Measurements from ENCODE around the gene PADI2.

The PADI2 gene

GRCh38 chr1:17120962-17121837, 1.9 kb upstream of the PADI2 start:
- TF ChIP-seq EZH2 (IDR thresholded peaks at IDR 0.05), result no peak
- no peak for TF ChIP-seq FOXP2 (optimal IDR thresholded peaks at IDR 0.05; ENCODE audit: control extremely low read depth, extremely low read length, insufficient read depth)
- no peak for TF ChIP-seq POLR2AphosphoS5 (IDR thresholded peaks at IDR 0.05; ENCODE audit: borderline replicate concordance, low read depth, low read length)
- H3K36me3 ChIP-seq (ENCODE audit: insufficient read depth, low read length), result no peaks in the 10 kb centered on the region
- no peak overlapping the region for H3K4me3 ChIP-seq
- H3K9me3 ChIP-seq (ENCODE audit: low read depth, low read length), result no peaks in the 10 kb centered on the region
- DNase-seq (ENCODE audit: low read depth, low spot score), result no peak
- no peak overlapping the region for H3K9ac ChIP-seq (ENCODE audit: insufficient read length)
- peak overlapping the region; percentile 65 for H3K27ac ChIP-seq

GRCh38 chr1:17120481-17120877, 1.2 kb upstream of the PADI2 start:
- TF ChIP-seq POLR2AphosphoS5 (IDR thresholded peaks at IDR 0.05; ENCODE audit: borderline replicate concordance, low read depth, low read length) (no peak), EZH2 (IDR thresholded peaks at IDR 0.05) (no peak), FOXP2 (optimal IDR thresholded peaks at IDR 0.05; ENCODE audit: control extremely low read depth, extremely low read length, insufficient read depth) (no peak)
- no peak for DNase-seq (ENCODE audit: low read depth, low spot score)
- Histone ChIP-seq H3K4me3 (no peak overlapping the region), H3K9ac (ENCODE audit: insufficient read length) (no peak overlapping the region), H3K36me3 (ENCODE audit: insufficient read depth, low read length) (no peaks in the 10 kb centered on the region), H3K9me3 (ENCODE audit: low read depth, low read length) (no peaks in the 10 kb centered on the region), H3K27ac (no peak overlapping the region)

GRCh38 chr1:17119773-17120480, 676 bp upstream of the PADI2 start:
- TF ChIP-seq EZH2 (IDR thresholded peaks at IDR 0.05), result no peak
- no peak for TF ChIP-seq POLR2AphosphoS5 (IDR thresholded peaks at IDR 0.05; ENCODE audit: borderline replicate concordance, low read depth, low read length)
- TF ChIP-seq FOXP2 (optimal IDR thresholded peaks at IDR 0.05; ENCODE audit: control extremely low read depth, extremely low read length, insufficient read depth), result no peak
- H3K9me3 ChIP-seq (ENCODE audit: low read depth, low read length), result no peaks in the 10 kb centered on the region
- no peak overlapping the region for H3K9ac ChIP-seq (ENCODE audit: insufficient read length)
- H3K4me3 ChIP-seq, result peak overlapping the region; percentile 76
- H3K36me3 ChIP-seq (ENCODE audit: insufficient read depth, low read length), result no peaks in the 10 kb centered on the region
- DNase-seq (ENCODE audit: low read depth, low spot score), result no peak
- no peak overlapping the region for H3K27ac ChIP-seq

GRCh38 chr1:17118706-17119075, 560 bp downstream of the PADI2 start:
- H3K9ac ChIP-seq (ENCODE audit: insufficient read length), result peak overlapping the region; percentile 12
- peak overlapping the region; percentile 76 for H3K4me3 ChIP-seq

GRCh38 chr1:17118268-17118667, 983 bp downstream of the PADI2 start:
- H3K36me3 ChIP-seq (ENCODE audit: insufficient read depth, low read length), result no peaks in the 10 kb centered on the region
- peak overlapping the region; percentile 76 for H3K4me3 ChIP-seq
- peak overlapping the region; percentile 12 for H3K9ac ChIP-seq (ENCODE audit: insufficient read length)
- H3K9me3 ChIP-seq (ENCODE audit: low read depth, low read length), result no peaks in the 10 kb centered on the region
- H3K27ac ChIP-seq, result no peak overlapping the region
- DNase-seq (ENCODE audit: low read depth, low spot score), result no peak
- TF ChIP-seq EZH2 (IDR thresholded peaks at IDR 0.05), result no peak
- TF ChIP-seq FOXP2 (optimal IDR thresholded peaks at IDR 0.05; ENCODE audit: control extremely low read depth, extremely low read length, insufficient read depth), result no peak
- no peak for TF ChIP-seq POLR2AphosphoS5 (IDR thresholded peaks at IDR 0.05; ENCODE audit: borderline replicate concordance, low read depth, low read length)

More at GRCh38 chr1:17118706-17119075, 560 bp downstream of the PADI2 start:
- TF ChIP-seq EZH2 (IDR thresholded peaks at IDR 0.05) (no peak), FOXP2 (optimal IDR thresholded peaks at IDR 0.05; ENCODE audit: control extremely low read depth, extremely low read length, insufficient read depth) (no peak), POLR2AphosphoS5 (IDR thresholded peaks at IDR 0.05; ENCODE audit: borderline replicate concordance, low read depth, low read length) (no peak)
- Histone ChIP-seq H3K36me3 (ENCODE audit: insufficient read depth, low read length) (no peaks in the 10 kb centered on the region), H3K27ac (no peak overlapping the region), H3K9me3 (ENCODE audit: low read depth, low read length) (no peaks in the 10 kb centered on the region)
- no peak for DNase-seq (ENCODE audit: low read depth, low spot score)

GRCh38 chr1:17117451-17118265, 1.6 kb downstream of the PADI2 start:
- H3K9me3 ChIP-seq (ENCODE audit: low read depth, low read length), result no peaks in the 10 kb centered on the region
- H3K9ac ChIP-seq (ENCODE audit: insufficient read length), result no peak overlapping the region
- H3K4me3 ChIP-seq, result no peak overlapping the region; the same call in 1 of the 2 replicates
- H3K27ac ChIP-seq, result no peak overlapping the region
- no peaks in the 10 kb centered on the region for H3K36me3 ChIP-seq (ENCODE audit: insufficient read depth, low read length)
- TF ChIP-seq EZH2 (IDR thresholded peaks at IDR 0.05) (no peak), FOXP2 (optimal IDR thresholded peaks at IDR 0.05; ENCODE audit: control extremely low read depth, extremely low read length, insufficient read depth) (no peak)
- no peak for DNase-seq (ENCODE audit: low read depth, low spot score)

GRCh38 chr1:17116643-17117042, 2.6 kb downstream of the PADI2 start:
- no peak for DNase-seq (ENCODE audit: low read depth, low spot score)
- no peak overlapping the region for H3K9ac ChIP-seq (ENCODE audit: insufficient read length)

GRCh38 chr1:17113963-17114362, 5.3 kb downstream of the PADI2 start:
- TF ChIP-seq FOXP2 (optimal IDR thresholded peaks at IDR 0.05; ENCODE audit: control extremely low read depth, extremely low read length, insufficient read depth), result no peak
- TF ChIP-seq POLR2AphosphoS5 (IDR thresholded peaks at IDR 0.05; ENCODE audit: borderline replicate concordance, low read depth, low read length), result no peak
- TF ChIP-seq EZH2 (IDR thresholded peaks at IDR 0.05), result no peak
- no peak for DNase-seq (ENCODE audit: low read depth, low spot score)
- Histone ChIP-seq H3K9ac (ENCODE audit: insufficient read length) (no peak overlapping the region), H3K27ac (no peak overlapping the region), H3K36me3 (ENCODE audit: insufficient read depth, low read length) (no peaks in the 10 kb centered on the region), H3K9me3 (ENCODE audit: low read depth, low read length) (no peaks in the 10 kb centered on the region), H3K4me3 (no peak overlapping the region)

More at GRCh38 chr1:17116643-17117042, 2.6 kb downstream of the PADI2 start:
- Histone ChIP-seq H3K4me3 (no peak overlapping the region), H3K9me3 (ENCODE audit: low read depth, low read length) (no peaks in the 10 kb centered on the region), H3K36me3 (ENCODE audit: insufficient read depth, low read length) (no peaks in the 10 kb centered on the region), H3K27ac (no peak overlapping the region)
- TF ChIP-seq POLR2AphosphoS5 (IDR thresholded peaks at IDR 0.05; ENCODE audit: borderline replicate concordance, low read depth, low read length) (no peak), FOXP2 (optimal IDR thresholded peaks at IDR 0.05; ENCODE audit: control extremely low read depth, extremely low read length, insufficient read depth) (no peak), EZH2 (IDR thresholded peaks at IDR 0.05) (no peak)
